Stimulated activated CD8-positive, alpha-beta memory T cell treated with anti-CD3 and anti-CD28 coated beads, Interleukin-2, amount 100 ng/mL, for 48 hours (primary cell): ENCODE results near the gene NELFE.
"Not testable (repeated sequence)": the region's sequence is repeated elsewhere in the genome, so short reads cannot be mapped to it uniquely, and the experiment has no call there.

Experiments used
- DNase-seq, 2 donors: peaks; one replicate each; pipeline ENCODE4 v3.0.0-alpha.2; 2020; ENCODE audit warnings: low read depth in 2 of 2

The NELFE gene

DNA sequence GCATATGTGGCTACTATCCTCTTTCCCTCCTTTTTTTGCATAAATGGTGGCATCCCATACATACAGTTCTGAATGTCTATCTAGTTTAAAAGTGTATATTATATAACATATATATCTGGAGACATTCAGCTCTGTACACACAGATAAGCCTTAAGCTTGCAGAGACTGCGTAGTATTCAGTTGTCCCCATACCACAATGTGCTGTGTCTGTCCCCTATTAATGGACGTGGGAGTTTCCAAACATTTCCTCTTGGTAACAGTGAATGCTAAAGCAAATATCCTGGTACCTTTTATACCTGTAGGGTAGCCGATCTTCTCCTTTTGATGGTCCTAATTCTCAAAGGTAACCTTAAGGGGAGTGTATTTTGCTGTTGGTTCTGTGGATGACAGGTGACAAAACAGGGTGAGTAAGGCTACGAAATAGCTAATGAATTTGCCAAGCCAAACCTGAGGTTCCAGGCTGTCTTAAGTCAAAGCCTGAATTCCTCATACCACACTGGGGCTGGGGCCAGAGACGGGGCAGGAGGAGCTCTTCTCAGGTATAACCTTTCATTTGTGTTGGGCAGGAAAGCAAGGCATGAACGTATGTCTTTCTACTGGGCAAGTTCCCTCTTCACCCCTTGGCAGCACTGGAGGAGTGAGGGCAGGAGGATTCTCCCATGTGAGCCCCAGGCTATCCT lies 39.0 kb downstream of the NELFE start:
- DNase-seq, result no peak

DNA sequence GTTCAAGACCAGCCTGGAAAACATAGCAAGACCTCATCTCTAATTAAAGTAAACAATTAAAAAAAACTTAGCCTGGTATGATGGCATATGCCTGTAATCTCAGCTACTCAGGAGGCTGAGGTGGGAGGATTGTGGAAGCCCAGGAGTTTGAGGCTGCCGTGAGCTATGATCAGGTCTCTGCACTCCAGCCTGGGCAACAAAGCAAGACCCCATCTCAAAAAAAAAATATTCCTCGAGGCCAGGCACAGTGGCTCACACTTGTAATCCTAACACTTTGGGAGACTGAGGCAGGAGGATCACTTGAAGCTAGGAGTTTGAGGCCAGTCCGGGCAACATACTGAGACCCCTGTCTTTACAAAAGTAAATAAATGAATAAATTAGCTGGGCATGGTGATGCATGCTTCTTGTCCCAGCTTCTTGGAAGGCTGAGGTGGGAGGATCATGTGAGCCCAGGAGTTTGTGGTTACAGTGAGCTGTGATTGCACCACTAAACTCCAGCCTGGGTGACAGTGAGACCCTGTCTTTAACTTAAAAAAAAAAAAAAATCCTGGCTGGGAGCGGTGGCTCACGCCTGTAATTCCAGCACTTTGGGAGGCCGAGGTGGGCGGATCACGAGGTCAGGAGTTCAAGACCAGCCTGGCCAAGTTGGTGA lies 40.6 kb downstream of the NELFE start:
- no peak for DNase-seq

DNA sequence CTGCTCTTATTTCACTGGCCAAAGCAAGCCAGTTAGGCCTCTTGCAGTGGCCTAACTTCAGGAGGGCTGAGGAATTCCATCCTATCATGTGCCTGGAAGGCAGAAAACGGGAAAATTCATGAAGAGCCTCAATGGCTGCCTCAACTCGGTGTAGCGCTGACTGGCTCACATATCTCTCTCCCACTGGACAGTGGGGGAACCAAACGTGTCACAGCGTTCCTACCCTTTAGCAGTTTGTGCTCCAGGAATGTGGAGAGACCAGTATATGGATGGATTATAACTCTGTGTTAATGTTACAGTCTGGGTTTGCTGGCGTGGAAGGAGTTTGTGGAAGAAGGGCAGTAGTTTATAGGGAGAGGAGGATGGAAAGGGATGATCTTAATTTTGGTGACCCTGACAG lies 43.0 kb downstream of the NELFE start:
- DNase-seq, result no peak

DNA sequence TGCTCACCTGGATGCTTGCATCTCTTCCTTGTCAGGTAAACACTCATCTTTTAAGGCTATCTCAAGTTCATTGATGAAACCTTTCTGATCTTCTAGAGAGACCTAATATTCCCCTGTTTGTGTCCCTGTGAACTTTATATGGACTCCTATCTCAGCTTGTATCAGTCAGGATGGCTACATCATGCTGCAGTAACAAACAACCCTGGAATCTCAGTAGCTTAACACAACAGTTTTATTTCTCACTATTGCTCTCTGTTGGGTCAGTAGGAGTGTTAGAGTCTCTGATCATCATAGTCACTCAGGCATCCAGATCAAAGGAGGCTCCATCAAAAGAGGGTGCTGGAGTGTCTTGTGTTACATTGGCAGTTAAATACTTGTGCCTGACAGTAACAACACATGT lies 43.4 kb downstream of the NELFE start:
- DNase-seq, result no peak

DNA sequence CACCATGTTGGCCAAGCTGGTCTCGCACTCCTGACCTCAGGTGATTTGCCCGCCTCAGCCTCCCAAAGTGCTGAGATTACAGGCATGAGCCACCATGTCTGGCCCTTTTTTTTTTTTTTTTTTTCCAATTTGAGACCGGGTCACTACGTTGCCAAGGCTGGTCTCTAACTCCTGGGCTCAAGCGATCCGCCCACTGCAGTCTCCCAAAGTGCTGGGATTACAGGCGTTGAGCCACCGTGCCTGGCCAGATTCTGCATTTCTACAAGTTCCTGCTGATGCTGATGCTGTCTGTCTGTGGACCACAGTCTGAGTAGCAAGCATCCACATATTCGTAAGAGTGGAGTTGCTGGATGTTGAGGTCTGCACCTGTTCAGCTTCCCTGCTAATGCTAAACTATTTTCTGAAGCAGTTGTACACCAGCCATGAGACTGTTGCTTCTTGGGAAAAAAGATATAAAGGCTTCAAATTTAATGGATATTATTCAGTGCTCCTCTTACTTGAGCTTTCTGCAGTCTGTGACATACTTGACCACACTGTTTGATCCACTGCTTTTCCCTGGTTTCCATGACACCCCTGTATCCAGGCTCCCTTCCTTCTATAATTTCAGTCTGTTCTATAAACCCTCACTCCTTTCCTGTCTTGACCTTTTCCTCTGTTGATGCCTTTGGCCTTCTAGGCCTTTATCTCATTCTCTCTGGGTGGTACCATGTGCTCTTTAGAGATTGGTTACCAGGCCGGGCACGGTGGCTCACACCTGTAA lies 46.8 kb downstream of the NELFE start:
- no peak for DNase-seq

DNA sequence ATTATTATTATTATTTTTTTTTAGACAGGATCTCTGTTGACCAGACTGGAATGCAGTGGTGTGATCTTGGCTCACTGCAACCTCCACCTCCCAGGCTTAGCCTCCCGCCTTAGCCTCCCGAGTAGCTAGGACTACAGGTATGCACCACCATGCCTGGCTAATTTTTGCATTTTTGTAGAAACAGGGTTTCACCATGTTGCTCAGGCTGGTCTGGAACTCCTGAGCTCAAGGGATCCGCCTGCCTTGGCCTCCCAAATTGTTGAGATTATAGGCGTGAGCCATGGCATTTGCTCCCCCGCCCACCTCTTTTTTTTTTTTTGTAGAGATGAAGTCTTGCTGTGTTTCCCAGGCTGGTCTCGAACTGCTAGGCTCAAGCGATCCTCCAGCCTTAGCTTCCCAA lies 49.5 kb downstream of the NELFE start:
- not testable (repeated sequence) for DNase-seq

DNA sequence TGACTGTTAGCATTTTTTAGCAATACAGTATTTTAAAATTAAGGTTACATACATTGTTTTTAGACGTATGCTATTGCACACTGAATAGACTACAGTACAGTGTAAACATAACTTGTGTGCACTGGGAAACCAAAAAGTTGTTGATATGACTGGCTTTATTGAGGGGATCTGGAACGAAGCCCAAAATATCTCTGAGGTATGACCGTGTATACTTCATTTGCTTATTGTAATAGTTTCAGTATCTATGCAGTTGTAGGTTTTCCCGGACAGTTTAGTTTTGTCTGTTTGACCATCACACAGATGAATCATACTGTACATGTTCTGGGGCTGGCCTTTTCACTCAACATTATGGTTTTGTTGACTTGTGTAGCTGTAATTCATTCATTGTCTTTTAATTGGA lies 50.0 kb downstream of the NELFE start:
- no peak for DNase-seq

DNA sequence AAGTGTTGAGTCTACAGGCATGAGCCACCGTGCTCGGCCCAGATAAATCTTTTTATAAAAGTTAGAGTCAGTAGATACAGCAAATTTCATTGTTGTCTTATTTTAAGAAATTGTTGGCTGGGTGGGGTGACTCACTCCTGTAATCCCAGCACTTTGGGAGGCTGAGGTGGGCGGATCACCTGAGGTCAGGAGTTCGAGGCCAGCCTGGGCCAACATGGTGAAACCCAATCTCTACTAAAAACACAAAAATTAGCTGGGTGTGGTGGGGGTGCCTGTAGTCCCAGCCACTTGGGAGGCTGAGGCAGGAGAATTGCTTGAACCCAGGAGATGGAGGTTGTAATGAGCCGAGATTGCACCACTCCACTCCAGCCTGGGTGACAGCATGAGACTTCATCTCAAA lies 50.5 kb downstream of the NELFE start:
- DNase-seq, result not testable (repeated sequence)

DNA sequence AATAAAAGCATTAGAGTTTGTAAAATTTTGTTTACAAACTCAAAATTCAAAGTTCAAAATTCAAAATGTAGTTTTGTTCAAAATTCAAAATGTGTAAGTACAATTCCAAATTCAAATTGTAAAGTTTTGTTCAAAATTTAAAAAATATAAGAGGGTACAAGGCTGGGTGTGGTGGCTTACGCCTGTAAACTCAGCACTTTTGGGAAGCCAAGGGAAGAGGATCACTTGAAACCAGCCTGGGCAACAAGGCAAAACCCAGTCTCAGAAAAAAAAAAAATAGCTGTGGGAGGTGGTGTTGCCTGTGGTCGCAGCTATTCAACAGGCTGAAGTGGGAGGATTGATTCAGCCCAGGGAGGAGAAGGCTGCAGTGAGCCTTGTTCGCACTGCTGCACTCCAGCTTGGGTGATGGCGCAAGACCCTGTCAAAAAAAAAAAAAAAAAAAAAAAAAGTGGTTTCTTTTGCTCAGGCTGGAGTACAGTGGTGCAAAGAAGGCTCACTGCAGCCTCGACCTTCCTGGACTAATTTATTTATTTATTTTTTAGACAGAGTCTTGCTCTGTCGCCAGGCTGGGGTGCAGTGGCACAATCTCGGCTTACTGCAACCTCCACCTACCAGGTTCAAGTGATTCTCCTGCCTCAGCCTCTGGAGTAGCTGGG lies 51.5 kb downstream of the NELFE start:
- no peak for DNase-seq

DNA sequence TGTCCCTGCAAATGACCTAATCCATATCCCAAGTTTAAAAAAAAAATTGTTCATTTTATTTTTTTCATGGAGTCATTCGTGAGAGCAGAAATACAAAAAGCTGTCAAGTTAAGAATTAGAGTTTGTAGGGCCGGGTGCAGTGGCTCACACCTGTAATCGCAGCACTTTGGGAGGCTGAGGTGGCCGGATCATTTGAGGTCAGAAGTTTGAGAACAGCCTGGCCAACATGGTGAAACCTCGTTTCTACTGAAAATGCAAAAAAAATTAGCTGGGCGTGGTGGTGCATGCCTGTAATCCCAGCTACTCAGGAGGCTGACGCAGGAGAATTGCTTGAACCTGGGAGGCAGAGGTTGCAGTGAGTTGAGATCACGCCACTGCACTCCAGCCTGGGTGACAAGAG lies 52.0 kb downstream of the NELFE start:
- DNase-seq, result not testable (repeated sequence)

DNA sequence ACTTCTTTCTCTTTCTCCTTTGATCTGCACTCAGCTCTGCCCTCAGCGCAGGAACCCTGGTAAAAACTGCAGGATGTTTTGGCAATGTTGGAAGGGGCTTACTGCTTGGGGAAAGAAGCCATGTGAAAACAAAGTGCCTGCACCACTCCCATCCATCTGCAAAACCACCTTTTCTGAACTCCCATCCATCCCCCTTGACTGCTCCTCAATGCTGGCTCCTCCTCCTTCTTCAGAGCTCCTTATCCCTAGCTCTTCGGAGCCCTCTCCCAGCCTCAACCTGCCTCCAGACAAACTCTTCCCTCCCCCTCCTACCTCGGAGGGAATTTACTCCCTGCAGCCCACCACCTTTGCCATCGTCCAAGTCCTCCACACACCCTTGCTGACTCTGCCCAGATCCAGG lies 52.6 kb downstream of the NELFE start:
- DNase-seq, result no peak

DNA sequence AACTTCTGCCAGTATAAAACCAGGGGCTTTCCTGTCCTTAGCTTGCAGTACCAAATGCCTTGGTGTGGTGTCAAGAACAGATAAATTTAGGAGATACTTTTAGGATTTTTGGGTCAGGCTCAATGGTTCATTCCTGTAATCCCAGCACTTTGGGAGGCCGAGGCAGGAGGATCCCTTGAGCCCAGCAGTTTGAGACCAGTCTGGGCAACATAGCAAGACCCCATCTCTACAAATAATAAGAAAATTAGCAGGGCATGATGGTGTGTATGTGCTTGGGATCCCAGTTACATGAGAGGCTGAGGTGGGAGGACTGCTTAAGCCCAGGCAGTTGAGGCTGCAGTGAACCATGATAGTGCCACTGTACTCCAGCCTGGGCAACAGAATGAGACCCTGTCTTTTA lies 53.7 kb downstream of the NELFE start:
- no peak for DNase-seq

DNA sequence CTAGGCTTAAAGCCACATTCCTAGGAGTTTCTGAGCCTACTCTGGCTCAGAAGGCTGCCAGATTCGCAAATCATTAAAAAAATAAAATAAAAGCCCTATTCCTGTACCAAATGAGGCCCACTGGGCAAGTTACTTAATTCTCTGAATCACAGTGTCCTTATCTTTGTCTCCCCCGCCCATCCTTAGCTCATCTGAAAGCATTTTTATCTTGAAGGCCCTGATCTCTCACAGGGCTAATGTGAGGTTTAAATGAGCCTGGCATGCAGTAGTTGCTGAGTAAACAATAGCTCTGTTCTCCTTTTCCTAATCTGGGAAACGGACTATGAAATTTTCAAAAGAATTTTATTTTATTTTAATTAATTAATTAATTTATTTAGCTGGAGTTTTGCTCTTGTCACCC lies 54.8 kb downstream of the NELFE start:
- DNase-seq, result no peak
